Keratinocyte (primary cell): ENCODE data around the gene HPCAL1. TPM values are rescaled to one million over a fixed set of nuclear protein-coding genes. Genes with fewer than 3 reads are reported as not detected.
A peak's percentile ranks its signal among the peaks of the same experiment; 100 is the strongest.

ENCODE experiments used
- DNase-seq: peaks from one replicate; pipeline ENCODE4 v3.0.0-alpha.2; 2011; ENCODE audit warnings: low read depth, missing footprints, low spot score
- FAIRE-seq: peaks from 2 replicates; lab custom pipeline; 2011; peaks lifted over from hg19 to GRCh38; lab: Jason Lieb, UNC
- H2AFZ ChIP-seq: 2 replicates; pipeline ENCODE4 v1.6.0; 2012; ENCODE audit warnings: low read length, control low read depth, inconsistent platforms; ENCODE audit not compliant: control insufficient read depth
- H3K27ac ChIP-seq: 2 replicates; pipeline ENCODE4 v1.5.1; 2011; ENCODE audit warnings: low read length; ENCODE audit not compliant: control insufficient read depth, insufficient read depth
- H3K27me3 ChIP-seq: 3 replicates; pipeline ENCODE4 v1.6.0; 2011; ENCODE audit warnings: low read length; ENCODE audit not compliant: control insufficient read depth, insufficient read depth; ENCODE audit errors: extremely low read depth
- H3K36me3 ChIP-seq, 2 experiments: 2 replicates in 1 of 2; 3 replicates in 1 of 2; pipeline ENCODE4 v1.5.1; 2011; ENCODE audit warnings: low read length in 2 of 2, mild to moderate bottlenecking in 1 of 2; ENCODE audit not compliant: control insufficient read depth in 2 of 2, insufficient read depth in 2 of 2; ENCODE audit errors: extremely low read depth in 1 of 2
- H3K4me1 ChIP-seq: 3 replicates; pipeline ENCODE4 v1.5.1; 2011; ENCODE audit warnings: low read length; ENCODE audit not compliant: control insufficient read depth, insufficient read depth; ENCODE audit errors: extremely low read depth
- H3K4me2 ChIP-seq: 3 replicates; pipeline ENCODE4 v1.6.0; 2011; ENCODE audit warnings: low read depth, low read length; ENCODE audit not compliant: control insufficient read depth, insufficient read depth; ENCODE audit errors: extremely low read depth
- H3K4me3 ChIP-seq, 3 experiments: fragments of 200-600 bp in 1 of 3; sonication (generic) in 1 of 3; 2 replicates in 2 of 3; 3 replicates in 1 of 3; pipeline ENCODE4 v1.5.1; 2011 to 2016; ENCODE audit warnings: low read length in 3 of 3, mild to moderate bottlenecking in 3 of 3, control low read depth in 2 of 3, inconsistent platforms in 1 of 3, low read depth in 1 of 3, mixed read lengths in 1 of 3, mixed run types in 1 of 3, moderate library complexity in 1 of 3; ENCODE audit not compliant: control insufficient read depth in 2 of 3, insufficient read depth in 2 of 3; ENCODE audit errors: extremely low read depth in 1 of 3
- H3K79me2 ChIP-seq: 2 replicates; pipeline ENCODE4 v1.6.0; 2012; ENCODE audit warnings: low read length; ENCODE audit not compliant: control insufficient read depth, insufficient read depth
- H3K9ac ChIP-seq: 3 replicates; pipeline ENCODE4 v1.6.0; 2011; ENCODE audit warnings: low read length; ENCODE audit not compliant: control insufficient read depth, insufficient read depth; ENCODE audit errors: extremely low read depth
- H3K9me1 ChIP-seq: 3 replicates; pipeline ENCODE4 v1.6.0; 2011; ENCODE audit warnings: low read length; ENCODE audit not compliant: control insufficient read depth, insufficient read depth; ENCODE audit errors: extremely low read depth
- H3K9me3 ChIP-seq: 2 replicates; pipeline ENCODE4 v1.5.1; 2012; ENCODE audit warnings: low read depth, low read length; ENCODE audit not compliant: control insufficient read depth
- H4K20me1 ChIP-seq: 3 replicates; pipeline ENCODE4 v1.6.0; 2011; ENCODE audit warnings: low read length; ENCODE audit not compliant: control insufficient read depth, insufficient read depth; ENCODE audit errors: extremely low read depth
- CTCF ChIP-seq, 3 experiments: IDR thresholded peaks in 1 of 3; conservative IDR thresholded peaks in 1 of 3; optimal IDR thresholded peaks in 1 of 3; 2 replicates in 2 of 3; 3 replicates in 1 of 3; pipeline versions ENCODE3 to v1.5.1; 2011; ENCODE audit warnings: low read length in 3 of 3, mild to moderate bottlenecking in 3 of 3, moderate library complexity in 2 of 3, control low read depth in 1 of 3, inconsistent platforms in 1 of 3; ENCODE audit not compliant: insufficient read depth in 2 of 3; ENCODE audit errors: extremely low read depth in 1 of 3
- EZH2 ChIP-seq: IDR thresholded peaks from one replicate; pipeline ENCODE4 v1.6.1; 2012; ENCODE audit warnings: inconsistent platforms, mild to moderate bottlenecking, low read length, moderate library complexity
- dilution Hi-C: fragments of 300-500 bp; cut with MboI; formaldehyde crosslinking; loops from one replicate; pipeline ENCODE4 v1.7.0; 2020; ENCODE audit warnings: low sequenced_read_pairs; ENCODE audit not compliant: extremely low pct_ligation_motif_present
- polyA plus RNA-seq, 5 experiments: library from polyadenylated mRNA; depleted of rRNA in 3 of 5; stranded (reverse) in 3 of 5; stranded (forward) in 1 of 5; unstranded in 1 of 5; fragments of >200 nt; gene quantifications; 1 replicate in 1 of 5; 2 replicates in 3 of 5; 3 replicates in 1 of 5; pipeline versions ENCODE4 v1.2.1 to v1.2.3, GENCODE V29; 2011 to 2012; ENCODE audit warnings: missing spikeins in 2 of 5, low read depth in 1 of 5, low replicate concordance in 1 of 5

The HPCAL1 gene
- polyA plus RNA-seq, 1 donor (not counting 4 experiments of a cell fraction or from before 2014, with no cell fraction given), result 18.0 TPM

GRCh38 chr2:10388954-10389560 lies 86.4 kb downstream of the HPCAL1 start:
- peaks cover 0 to 2% of the 10 kb centered on the region in 2 experiments for H3K36me3 ChIP-seq
- FAIRE-seq (no peak), DNase-seq (no peak)
- no peak overlapping the region for H3K9ac ChIP-seq
- no peak for TF ChIP-seq EZH2
- TF ChIP-seq CTCF (optimal IDR thresholded peaks at IDR 0.05 in 1 of 3, IDR thresholded peaks at IDR 0.05 in 1 of 3, conservative IDR thresholded peaks at IDR 0.05 in 1 of 3; ENCODE audit: extremely low read depth in 1 of 3, insufficient read depth in 2 of 3, low read length in 3 of 3), result no peak
- H3K9me3 ChIP-seq, result no peaks in the 10 kb centered on the region
- H3K27ac ChIP-seq, result no peak overlapping the region
- dilution Hi-C loops, result no loop called here
- H3K4me3 ChIP-seq, result no peak overlapping the region
- no peak overlapping the region for H2AFZ ChIP-seq
- peaks cover 36% of the 10 kb centered on the region for H3K4me1 ChIP-seq
- H3K4me2 ChIP-seq, result no peak overlapping the region
- H4K20me1 ChIP-seq, result peaks cover 3% of the 10 kb centered on the region
- H3K27me3 ChIP-seq, result no peaks in the 10 kb centered on the region
- peaks cover 3% of the 10 kb centered on the region for H3K9me1 ChIP-seq
- peaks cover 13% of the 10 kb centered on the region for H3K79me2 ChIP-seq

DNA sequence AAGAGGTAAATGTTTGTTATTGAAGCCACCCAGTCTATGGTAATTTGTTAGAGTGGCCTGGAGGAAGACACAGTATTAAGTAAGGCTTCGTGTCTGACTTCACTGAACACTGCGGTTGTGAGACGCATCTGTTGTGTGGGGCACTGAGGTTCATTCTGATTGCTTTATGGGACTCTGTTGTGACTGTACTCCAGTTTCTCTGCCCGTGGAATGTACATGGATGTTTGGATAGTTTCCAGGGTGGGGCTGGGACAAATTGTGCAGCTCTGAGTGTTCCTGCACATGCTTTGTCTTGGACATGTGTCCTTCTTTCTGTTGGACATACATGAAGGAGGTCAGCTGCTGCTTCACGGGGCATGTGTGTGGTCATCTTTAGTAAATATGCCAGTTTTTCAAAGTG lies 86.9 kb downstream of the HPCAL1 start:
- peaks cover 3% of the 10 kb centered on the region for H4K20me1 ChIP-seq
- H3K4me2 ChIP-seq, result peak overlapping the region; percentile 33
- H3K36me3 ChIP-seq, result peaks cover 0 to 4% of the 10 kb centered on the region in 2 experiments
- no peak overlapping the region for H3K4me3 ChIP-seq
- FAIRE-seq (no peak), DNase-seq (no peak)
- no peaks in the 10 kb centered on the region for H3K27me3 ChIP-seq
- peaks cover 3% of the 10 kb centered on the region for H3K9me1 ChIP-seq
- TF ChIP-seq CTCF (optimal IDR thresholded peaks at IDR 0.05 in 1 of 3, IDR thresholded peaks at IDR 0.05 in 1 of 3, conservative IDR thresholded peaks at IDR 0.05 in 1 of 3; ENCODE audit: extremely low read depth in 1 of 3, insufficient read depth in 2 of 3, low read length in 3 of 3), result no peak
- TF ChIP-seq EZH2, result no peak
- no peak overlapping the region for H2AFZ ChIP-seq
- dilution Hi-C loops, result no loop called here
- H3K79me2 ChIP-seq, result peaks cover 14% of the 10 kb centered on the region
- peaks cover 36% of the 10 kb centered on the region for H3K4me1 ChIP-seq
- peak overlapping the region; percentile 39 for H3K27ac ChIP-seq
- no peaks in the 10 kb centered on the region for H3K9me3 ChIP-seq
- H3K9ac ChIP-seq, result no peak overlapping the region
